GM23338 (cell line): ENCODE measurements around the gene DIAPH3.
A peak's percentile ranks its signal among the peaks of the same experiment; 100 is the strongest.

Experiments
- CREB1 ChIP-seq: fragments of 250-450 bp; sonication (Bioruptor Pico); IDR thresholded peaks from 2 replicates; pipeline ENCODE4 v1.5.0; 2020; ENCODE audit warnings: low read depth, mild to moderate bottlenecking, moderate library complexity
- ETS1 ChIP-seq: IDR thresholded peaks from 2 replicates; pipeline ENCODE4 v1.6.1; 2016; ENCODE audit warnings: antibody characterized with exemption
- EZH2 ChIP-seq: fragments of 200-600 bp; sonication (generic); IDR thresholded peaks from one replicate; pipeline ENCODE4 v1.8.0; 2017; ENCODE audit warnings: antibody characterized with exemption, mild to moderate bottlenecking, low read depth; ENCODE audit not compliant: unreplicated experiment
- EZH2phosphoT487 ChIP-seq: fragments of 200-600 bp; sonication (generic); IDR thresholded peaks from one replicate; pipeline ENCODE4 v1.8.1; 2018; ENCODE audit warnings: antibody characterized with exemption; ENCODE audit not compliant: unreplicated experiment
- JUNB ChIP-seq: IDR thresholded peaks from one replicate; pipeline ENCODE4 v1.6.1; 2016; ENCODE audit warnings: antibody characterized with exemption; ENCODE audit not compliant: unreplicated experiment
- NANOG ChIP-seq: IDR thresholded peaks from 2 replicates; pipeline ENCODE4 v1.6.1; 2016; ENCODE audit warnings: antibody characterized with exemption, borderline replicate concordance
- POLR2AphosphoS5 ChIP-seq: IDR thresholded peaks from 2 replicates; pipeline ENCODE4 v1.6.1; 2016; ENCODE audit warnings: antibody characterized with exemption, low read depth
- STAT1 ChIP-seq: IDR thresholded peaks from one replicate; pipeline ENCODE4 v1.6.1; 2016; ENCODE audit warnings: antibody characterized with exemption; ENCODE audit not compliant: unreplicated experiment
- ZNF114 ChIP-seq: fragments of 250-450 bp; sonication (Bioruptor Pico); IDR thresholded peaks from 2 replicates; pipeline ENCODE4 v1.5.0; 2020; ENCODE audit warnings: mild to moderate bottlenecking, moderate library complexity
- ZNF331 ChIP-seq: fragments of 250-450 bp; sonication (Bioruptor Pico); IDR thresholded peaks from 2 replicates; pipeline ENCODE4 v1.5.0; 2020; ENCODE audit warnings: low read depth, mild to moderate bottlenecking, moderate library complexity
- ZNF462 ChIP-seq: fragments of 250-450 bp; sonication (Bioruptor Pico); IDR thresholded peaks from 2 replicates; pipeline ENCODE4 v1.5.0; 2020; ENCODE audit warnings: mild to moderate bottlenecking, moderate library complexity
- TF ChIP-seq, protein P1 (sequence below), 2 experiments: fragments of 200-600 bp in 1 of 2; sonication (generic) in 1 of 2; conservative IDR thresholded peaks; 2 replicates each; pipeline versions ENCODE4 v1.5.1 to v1.6.1; 2016 to 2017; ENCODE audit warnings: antibody characterized with exemption in 2 of 2, low read depth in 2 of 2, mild to moderate bottlenecking in 2 of 2, moderate library complexity in 1 of 2
- TF ChIP-seq, protein P2 (sequence below): IDR thresholded peaks from one replicate; pipeline ENCODE4 v1.6.1; 2018; ENCODE audit warnings: antibody characterized with exemption; ENCODE audit not compliant: unreplicated experiment

- TF ChIP-seq ZNF331 (no peak), ZNF114 (CRISPR knock-in tag) (no peak), POLR2AphosphoS5 (no peak), JUNB (no peak), EZH2 (no peak), CREB1 (CRISPR knock-in tag) (no peak), EZH2phosphoT487 (no peak), NANOG (no peak), ETS1 (no peak), ZNF462 (CRISPR knock-in tag) (peak; percentile 41; the same call in 1 of the 2 replicates), STAT1 (no peak)
- TF ChIP-seq, protein P1, sequence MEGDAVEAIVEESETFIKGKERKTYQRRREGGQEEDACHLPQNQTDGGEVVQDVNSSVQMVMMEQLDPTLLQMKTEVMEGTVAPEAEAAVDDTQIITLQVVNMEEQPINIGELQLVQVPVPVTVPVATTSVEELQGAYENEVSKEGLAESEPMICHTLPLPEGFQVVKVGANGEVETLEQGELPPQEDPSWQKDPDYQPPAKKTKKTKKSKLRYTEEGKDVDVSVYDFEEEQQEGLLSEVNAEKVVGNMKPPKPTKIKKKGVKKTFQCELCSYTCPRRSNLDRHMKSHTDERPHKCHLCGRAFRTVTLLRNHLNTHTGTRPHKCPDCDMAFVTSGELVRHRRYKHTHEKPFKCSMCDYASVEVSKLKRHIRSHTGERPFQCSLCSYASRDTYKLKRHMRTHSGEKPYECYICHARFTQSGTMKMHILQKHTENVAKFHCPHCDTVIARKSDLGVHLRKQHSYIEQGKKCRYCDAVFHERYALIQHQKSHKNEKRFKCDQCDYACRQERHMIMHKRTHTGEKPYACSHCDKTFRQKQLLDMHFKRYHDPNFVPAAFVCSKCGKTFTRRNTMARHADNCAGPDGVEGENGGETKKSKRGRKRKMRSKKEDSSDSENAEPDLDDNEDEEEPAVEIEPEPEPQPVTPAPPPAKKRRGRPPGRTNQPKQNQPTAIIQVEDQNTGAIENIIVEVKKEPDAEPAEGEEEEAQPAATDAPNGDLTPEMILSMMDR (conservative IDR thresholded peaks at IDR 0.05; ENCODE audit: low read depth in 2 of 2) = no peak
- TF ChIP-seq, protein P2, sequence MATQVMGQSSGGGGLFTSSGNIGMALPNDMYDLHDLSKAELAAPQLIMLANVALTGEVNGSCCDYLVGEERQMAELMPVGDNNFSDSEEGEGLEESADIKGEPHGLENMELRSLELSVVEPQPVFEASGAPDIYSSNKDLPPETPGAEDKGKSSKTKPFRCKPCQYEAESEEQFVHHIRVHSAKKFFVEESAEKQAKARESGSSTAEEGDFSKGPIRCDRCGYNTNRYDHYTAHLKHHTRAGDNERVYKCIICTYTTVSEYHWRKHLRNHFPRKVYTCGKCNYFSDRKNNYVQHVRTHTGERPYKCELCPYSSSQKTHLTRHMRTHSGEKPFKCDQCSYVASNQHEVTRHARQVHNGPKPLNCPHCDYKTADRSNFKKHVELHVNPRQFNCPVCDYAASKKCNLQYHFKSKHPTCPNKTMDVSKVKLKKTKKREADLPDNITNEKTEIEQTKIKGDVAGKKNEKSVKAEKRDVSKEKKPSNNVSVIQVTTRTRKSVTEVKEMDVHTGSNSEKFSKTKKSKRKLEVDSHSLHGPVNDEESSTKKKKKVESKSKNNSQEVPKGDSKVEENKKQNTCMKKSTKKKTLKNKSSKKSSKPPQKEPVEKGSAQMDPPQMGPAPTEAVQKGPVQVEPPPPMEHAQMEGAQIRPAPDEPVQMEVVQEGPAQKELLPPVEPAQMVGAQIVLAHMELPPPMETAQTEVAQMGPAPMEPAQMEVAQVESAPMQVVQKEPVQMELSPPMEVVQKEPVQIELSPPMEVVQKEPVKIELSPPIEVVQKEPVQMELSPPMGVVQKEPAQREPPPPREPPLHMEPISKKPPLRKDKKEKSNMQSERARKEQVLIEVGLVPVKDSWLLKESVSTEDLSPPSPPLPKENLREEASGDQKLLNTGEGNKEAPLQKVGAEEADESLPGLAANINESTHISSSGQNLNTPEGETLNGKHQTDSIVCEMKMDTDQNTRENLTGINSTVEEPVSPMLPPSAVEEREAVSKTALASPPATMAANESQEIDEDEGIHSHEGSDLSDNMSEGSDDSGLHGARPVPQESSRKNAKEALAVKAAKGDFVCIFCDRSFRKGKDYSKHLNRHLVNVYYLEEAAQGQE = no peak
Measured at GRCh38 chr13:60158321-60158801, 5.4 kb downstream of the DIAPH3 start.
